DOHH2 (cell line): Measurements from ENCODE around the gene LAMA2.

Source experiments
- H3F3A ChIP-seq: fragments of 200-600 bp; sonication (generic), shearing (Covaris generic); 2 replicates; pipeline ENCODE4 v1.6.0; 2016; ENCODE audit warnings: antibody characterized with exemption, mild to moderate bottlenecking; ENCODE audit not compliant: control insufficient read depth, insufficient read depth
- H3K27ac ChIP-seq: fragments of 200-600 bp; sonication (generic); 2 replicates; pipeline ENCODE4 v1.5.1; 2014; ENCODE audit warnings: low read depth, mild to moderate bottlenecking, low read length, moderate library complexity
- H3K27me3 ChIP-seq: fragments of 200-600 bp; sonication (generic); 2 replicates; pipeline ENCODE4 v1.6.1; 2014; ENCODE audit warnings: mild to moderate bottlenecking, low read length, mixed read lengths; ENCODE audit not compliant: control insufficient read depth
- H3K36me3 ChIP-seq: fragments of 200-600 bp; sonication (generic); 2 replicates; pipeline ENCODE4 v1.6.1; 2014; ENCODE audit warnings: mild to moderate bottlenecking, low read length, moderate library complexity, mixed read lengths; ENCODE audit not compliant: control insufficient read depth
- H3K4me1 ChIP-seq: fragments of 200-600 bp; sonication (generic); 2 replicates; pipeline ENCODE4 v1.6.1; 2014; ENCODE audit warnings: mild to moderate bottlenecking, low read length, mixed read lengths; ENCODE audit not compliant: control insufficient read depth
- H3K4me2 ChIP-seq: fragments of 200-600 bp; sonication (generic); 2 replicates; pipeline ENCODE4 v1.6.0; 2014; ENCODE audit warnings: mild to moderate bottlenecking, low read length, moderate library complexity
- H3K4me3 ChIP-seq: fragments of 200-600 bp; sonication (generic); 2 replicates; pipeline ENCODE4 v1.5.1; 2014; ENCODE audit warnings: mild to moderate bottlenecking, low read length, mixed read lengths
- H3K79me2 ChIP-seq: fragments of 200-600 bp; sonication (generic); 2 replicates; pipeline ENCODE4 v1.6.1; 2014; ENCODE audit warnings: mild to moderate bottlenecking, low read length, mixed read lengths; ENCODE audit not compliant: control insufficient read depth
- H3K9me2 ChIP-seq: fragments of 200-600 bp; sonication (generic); replicated peaks from 2 replicates; pipeline ENCODE4 v1.6.1; 2014; ENCODE audit warnings: mild to moderate bottlenecking, low read length, mixed read lengths; ENCODE audit not compliant: control insufficient read depth
- H3K9me3 ChIP-seq: fragments of 200-600 bp; sonication (generic); 2 replicates; pipeline ENCODE4 v1.6.1; 2014; ENCODE audit warnings: antibody characterized with exemption, low read length, mixed read lengths; ENCODE audit not compliant: control insufficient read depth, insufficient read depth
- H4K20me1 ChIP-seq: fragments of 200-600 bp; sonication (generic); 2 replicates; pipeline ENCODE4 v1.6.0; 2014; ENCODE audit warnings: low read depth, mild to moderate bottlenecking, antibody characterized with exemption, low read length, moderate library complexity; ENCODE audit not compliant: control insufficient read depth, insufficient read depth
- EZH2phosphoT487 ChIP-seq: fragments of 200-600 bp; sonication (generic); IDR thresholded peaks from 2 replicates; pipeline ENCODE4 v1.6.1; 2017; ENCODE audit warnings: borderline replicate concordance, mild to moderate bottlenecking, antibody characterized with exemption, low read length, moderate library complexity, mixed read lengths
- TF ChIP-seq, protein P1 (sequence below): fragments of 200-600 bp; sonication (generic); IDR thresholded peaks from one replicate; pipeline ENCODE4 v1.5.1; 2014; ENCODE audit warnings: antibody characterized with exemption, mild to moderate bottlenecking, low read depth, low read length; ENCODE audit not compliant: poor library complexity, severe bottlenecking

The LAMA2 gene

DNA sequence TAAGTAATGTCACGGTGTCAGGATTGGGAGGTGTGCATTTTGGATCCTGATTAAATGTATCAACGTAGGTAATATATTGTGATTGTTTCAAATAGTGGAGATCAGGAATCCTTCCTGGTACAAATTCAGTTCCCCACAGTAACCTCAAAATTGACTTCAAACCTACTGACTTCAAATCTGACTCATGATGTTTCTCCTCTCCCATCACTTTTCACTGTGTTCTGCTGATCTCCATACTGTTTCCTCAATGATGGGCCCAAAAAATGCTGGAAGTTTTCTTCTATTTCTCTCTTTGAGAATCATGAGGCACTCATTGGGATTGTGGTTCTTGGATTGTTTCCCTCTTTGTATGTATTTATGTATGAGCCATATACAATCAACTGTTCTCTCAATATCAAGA, 35.9 kb downstream of the LAMA2 start:
- H4K20me1 ChIP-seq, result no peaks in the 10 kb centered on the region
- TF ChIP-seq EZH2phosphoT487, result no peak
- TF ChIP-seq, protein P1, sequence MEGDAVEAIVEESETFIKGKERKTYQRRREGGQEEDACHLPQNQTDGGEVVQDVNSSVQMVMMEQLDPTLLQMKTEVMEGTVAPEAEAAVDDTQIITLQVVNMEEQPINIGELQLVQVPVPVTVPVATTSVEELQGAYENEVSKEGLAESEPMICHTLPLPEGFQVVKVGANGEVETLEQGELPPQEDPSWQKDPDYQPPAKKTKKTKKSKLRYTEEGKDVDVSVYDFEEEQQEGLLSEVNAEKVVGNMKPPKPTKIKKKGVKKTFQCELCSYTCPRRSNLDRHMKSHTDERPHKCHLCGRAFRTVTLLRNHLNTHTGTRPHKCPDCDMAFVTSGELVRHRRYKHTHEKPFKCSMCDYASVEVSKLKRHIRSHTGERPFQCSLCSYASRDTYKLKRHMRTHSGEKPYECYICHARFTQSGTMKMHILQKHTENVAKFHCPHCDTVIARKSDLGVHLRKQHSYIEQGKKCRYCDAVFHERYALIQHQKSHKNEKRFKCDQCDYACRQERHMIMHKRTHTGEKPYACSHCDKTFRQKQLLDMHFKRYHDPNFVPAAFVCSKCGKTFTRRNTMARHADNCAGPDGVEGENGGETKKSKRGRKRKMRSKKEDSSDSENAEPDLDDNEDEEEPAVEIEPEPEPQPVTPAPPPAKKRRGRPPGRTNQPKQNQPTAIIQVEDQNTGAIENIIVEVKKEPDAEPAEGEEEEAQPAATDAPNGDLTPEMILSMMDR, result no peak
- H3K27ac ChIP-seq, result no peak overlapping the region
- H3K4me1 ChIP-seq, result no peaks in the 10 kb centered on the region
- no peak overlapping the region for H3K4me3 ChIP-seq
- H3F3A ChIP-seq, result no peaks in the 10 kb centered on the region
- no peaks in the 10 kb centered on the region for H3K9me2 ChIP-seq
- H3K4me2 ChIP-seq, result no peak overlapping the region
- no peaks in the 10 kb centered on the region for H3K79me2 ChIP-seq
- no peaks in the 10 kb centered on the region for H3K27me3 ChIP-seq
- H3K36me3 ChIP-seq, result no peaks in the 10 kb centered on the region
- no peaks in the 10 kb centered on the region for H3K9me3 ChIP-seq

DNA sequence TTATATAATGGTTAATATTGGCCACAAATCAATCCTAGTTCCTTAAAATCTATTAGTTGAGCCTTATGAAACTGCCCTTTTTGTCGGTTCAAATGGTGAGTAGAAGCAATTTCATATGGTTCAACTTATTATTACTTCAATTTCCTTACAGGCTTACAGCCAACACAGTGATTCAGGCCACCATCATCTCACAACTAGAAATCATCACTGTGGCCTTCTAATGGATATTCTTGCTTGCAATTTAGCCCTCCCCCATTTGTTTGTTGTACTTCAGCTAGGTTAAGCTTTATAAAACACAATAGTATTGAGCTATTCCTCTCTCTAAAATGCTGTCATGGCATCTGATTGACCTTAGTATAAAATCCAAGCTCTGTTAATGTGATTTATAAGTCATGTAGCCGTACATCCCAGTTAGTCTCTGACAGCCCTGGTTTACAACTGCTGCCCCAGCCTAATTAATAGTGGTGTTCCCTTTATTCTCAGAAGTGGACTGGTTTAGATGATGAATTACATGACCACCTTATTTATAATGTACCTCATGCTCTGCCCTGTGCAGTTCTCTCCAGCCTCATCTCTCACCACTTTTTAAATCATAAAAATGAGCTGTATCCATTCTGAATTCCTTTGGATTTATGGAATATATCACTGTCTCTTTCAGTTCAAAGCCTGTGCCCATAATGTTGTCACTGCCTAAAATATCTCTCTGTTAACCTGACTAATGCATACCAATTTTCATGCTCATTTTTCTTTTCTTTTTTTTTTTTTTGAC, 36.7 kb downstream of the LAMA2 start:
- Histone ChIP-seq H3K4me3 (no peak overlapping the region), H3K79me2 (no peaks in the 10 kb centered on the region), H3K36me3 (no peaks in the 10 kb centered on the region), H3K9me3 (no peaks in the 10 kb centered on the region), H3K9me2 (no peaks in the 10 kb centered on the region), H4K20me1 (no peaks in the 10 kb centered on the region), H3K4me1 (no peaks in the 10 kb centered on the region), H3K27ac (no peak overlapping the region), H3K27me3 (no peaks in the 10 kb centered on the region), H3F3A (no peaks in the 10 kb centered on the region), H3K4me2 (no peak overlapping the region)
- no peak for TF ChIP-seq EZH2phosphoT487
- TF ChIP-seq, protein P1, result no peak

DNA sequence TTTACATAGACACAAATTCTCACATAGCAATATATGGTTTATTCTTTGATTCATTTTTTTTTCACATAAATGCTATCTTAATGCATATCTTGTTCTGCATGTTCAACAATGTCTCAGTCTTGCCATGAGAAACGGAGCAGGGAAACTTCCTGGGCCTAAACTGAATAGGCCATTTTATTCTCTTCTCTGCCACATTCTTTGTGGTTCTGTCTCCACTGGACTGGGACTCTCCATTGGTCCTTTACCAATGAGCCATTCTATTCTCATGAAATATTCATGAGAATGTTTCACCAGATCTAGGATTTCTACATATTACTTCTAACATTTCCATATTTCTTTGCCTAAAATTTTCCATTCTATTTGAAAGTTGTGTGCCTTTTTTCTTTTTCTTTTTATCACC, 42.8 kb downstream of the LAMA2 start:
- H3K79me2 ChIP-seq, result no peaks in the 10 kb centered on the region

More for the DNA sequence above, 42.8 kb downstream of the LAMA2 start:
- TF ChIP-seq, protein P1, result no peak
- no peak for TF ChIP-seq EZH2phosphoT487
- Histone ChIP-seq H3K27ac (no peak overlapping the region), H4K20me1 (no peaks in the 10 kb centered on the region), H3K9me2 (no peaks in the 10 kb centered on the region), H3K36me3 (no peaks in the 10 kb centered on the region), H3K4me3 (no peak overlapping the region), H3K9me3 (no peaks in the 10 kb centered on the region), H3K4me2 (no peak overlapping the region), H3K27me3 (no peaks in the 10 kb centered on the region), H3K4me1 (no peaks in the 10 kb centered on the region), H3F3A (no peaks in the 10 kb centered on the region)
